ENCODE data around the gene PGAP3.

- TF ChIP-seq POLR2A (IDR thresholded peaks at IDR 0.05; ENCODE audit: low read depth, low read length) (no peak), TAF1 (IDR thresholded peaks at IDR 0.05; ENCODE audit: borderline replicate concordance, low read depth, low read length) (no peak), POLR2AphosphoS5 (IDR thresholded peaks at IDR 0.05; ENCODE audit: low read depth, low read length) (no peak)
Measured at GRCh38 chr17:39663688-39664580, 23.9 kb downstream of the PGAP3 start.
